DMS79 treated with DMSO at 0.1 percent for 48 hours (cell line): ENCODE measurements around the gene ZDHHC8.
"Not testable (repeated sequence)": the region's sequence is repeated elsewhere in the genome, so short reads cannot be mapped to it uniquely, and the experiment has no call there.

Source experiments
- DNase-seq: peaks from one replicate; lab custom pipeline; 2025; lab: John Stamatoyannopoulos, UW

ZDHHC8 gene

DNA sequence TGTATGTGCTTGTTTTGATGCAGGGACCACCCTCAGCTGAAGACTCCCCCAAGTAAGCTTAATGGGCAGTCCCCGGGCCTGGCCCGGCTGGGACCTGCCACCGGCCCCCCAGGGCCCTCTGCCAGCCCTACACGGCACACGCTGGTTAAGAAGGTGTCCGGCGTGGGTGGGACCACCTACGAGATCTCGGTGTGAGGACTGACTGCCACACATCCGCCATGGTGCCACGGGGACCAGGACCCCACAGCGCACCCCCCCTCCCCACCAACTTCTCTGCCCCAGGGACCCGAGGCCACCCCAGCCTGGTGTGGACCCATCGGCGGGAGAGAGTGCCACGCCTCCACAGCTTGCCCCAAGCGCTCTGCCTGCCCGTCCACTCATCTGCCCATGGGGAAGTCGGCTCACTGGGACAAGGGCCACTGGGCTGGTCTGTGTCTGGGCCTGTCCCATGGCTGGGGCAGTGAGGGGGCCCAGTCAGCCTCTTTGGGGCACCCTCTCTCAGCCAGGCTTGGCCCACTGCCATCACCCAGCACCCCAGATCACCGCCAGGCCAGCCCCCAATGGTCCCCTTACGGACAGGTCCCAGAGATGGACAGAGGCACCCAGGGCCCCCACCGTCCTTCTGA is 13.7 kb downstream of the ZDHHC8 start:
- DNase-seq: no peak

DNA sequence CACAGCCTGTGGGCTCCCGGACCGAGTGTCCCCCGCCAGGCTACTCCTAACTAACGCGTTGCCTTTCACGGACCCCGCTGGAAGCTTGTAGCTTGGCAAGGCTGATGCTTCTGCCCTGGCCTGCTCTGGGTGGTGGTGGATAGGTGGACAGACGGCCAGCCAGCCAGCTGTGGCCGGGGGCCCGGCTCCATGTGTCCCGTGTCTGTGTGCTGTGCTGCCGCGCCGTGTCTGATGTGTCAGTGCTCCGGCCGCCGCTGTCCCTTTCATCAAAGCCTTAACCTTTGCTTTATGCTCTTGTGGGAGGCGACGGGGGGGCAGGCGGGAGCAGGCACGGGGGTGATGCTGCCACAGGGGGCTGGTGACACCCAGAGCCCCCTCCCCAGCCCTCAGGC is 14.2 kb downstream of the ZDHHC8 start:
- no peak for DNase-seq

DNA sequence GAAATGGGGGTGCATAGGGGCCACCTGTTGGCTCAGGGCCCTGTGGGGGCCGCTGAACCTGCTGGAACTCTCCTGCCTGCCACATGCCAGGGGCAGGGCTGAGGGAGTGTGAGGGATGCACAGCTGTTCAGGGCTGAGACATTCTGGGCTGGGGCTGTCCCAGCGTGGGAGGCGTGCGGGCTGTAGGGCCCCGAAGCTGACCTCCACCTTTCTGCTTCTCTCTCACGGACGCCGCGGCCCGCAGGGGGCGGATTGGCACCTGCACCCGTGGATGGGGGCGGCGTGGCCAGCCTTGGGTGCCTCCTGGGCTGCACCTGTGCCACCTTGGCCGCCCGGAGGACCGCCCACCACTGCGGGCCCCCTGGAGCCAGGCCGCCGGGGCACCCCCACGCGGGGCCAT is 15.2 kb downstream of the ZDHHC8 start:
- no peak for DNase-seq

DNA sequence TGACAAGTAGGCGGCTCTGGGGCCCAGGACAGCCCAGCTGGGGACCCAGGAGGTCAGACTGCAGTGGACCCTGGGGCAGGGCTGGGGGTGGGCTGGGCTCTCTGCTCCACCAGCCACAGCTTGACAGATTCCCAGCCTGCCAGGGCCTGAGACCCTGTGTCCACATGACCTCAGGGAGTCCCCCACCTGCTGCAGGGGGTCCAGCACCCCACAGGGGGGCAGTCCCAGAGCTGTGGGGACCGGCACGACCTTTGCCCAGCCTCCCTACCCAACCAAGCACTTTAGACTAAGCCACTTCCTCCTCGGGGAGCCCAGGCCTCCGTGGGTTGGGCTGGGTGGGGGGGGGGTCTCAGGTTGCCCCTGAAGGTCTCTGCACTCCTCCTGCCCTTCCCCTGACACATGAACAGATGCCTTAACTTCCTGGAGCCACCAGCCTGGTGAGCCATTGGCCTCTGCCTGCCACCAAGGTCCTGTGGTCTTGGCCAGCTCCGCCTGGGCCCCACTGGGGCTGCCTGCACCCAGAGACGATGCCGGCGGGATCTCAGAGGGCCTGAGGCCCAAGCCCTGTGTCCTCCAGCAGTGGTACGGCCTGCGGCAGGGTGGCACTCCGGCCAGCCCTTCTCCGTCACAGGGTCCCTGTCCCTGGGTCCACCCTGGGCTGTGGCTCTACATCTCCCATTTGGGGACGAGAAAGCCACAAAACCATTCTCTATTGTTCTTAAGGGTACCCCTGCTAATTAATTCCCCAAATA is 15.8 kb downstream of the ZDHHC8 start:
- no peak for DNase-seq

DNA sequence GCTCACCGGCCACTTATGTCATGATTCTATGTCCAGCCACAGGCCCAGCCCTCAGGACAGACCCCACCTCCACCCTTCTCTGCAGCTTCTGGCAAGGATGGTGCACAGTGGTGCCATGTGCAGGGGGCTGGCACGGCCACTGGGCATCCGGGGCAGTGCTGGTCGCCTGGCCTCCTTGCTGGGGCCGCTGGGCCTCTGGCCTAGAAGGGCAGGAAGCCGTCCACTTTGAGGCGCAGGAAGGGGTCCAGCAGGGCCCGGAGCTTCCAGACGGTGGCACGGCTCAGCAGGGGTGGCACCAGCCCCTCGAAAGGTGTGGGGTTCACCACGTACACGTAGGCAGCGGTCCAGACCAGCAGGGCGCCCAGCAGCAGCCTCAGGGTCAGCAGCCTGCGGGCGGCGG is 16.8 kb downstream of the ZDHHC8 start:
- DNase-seq: no peak

DNA sequence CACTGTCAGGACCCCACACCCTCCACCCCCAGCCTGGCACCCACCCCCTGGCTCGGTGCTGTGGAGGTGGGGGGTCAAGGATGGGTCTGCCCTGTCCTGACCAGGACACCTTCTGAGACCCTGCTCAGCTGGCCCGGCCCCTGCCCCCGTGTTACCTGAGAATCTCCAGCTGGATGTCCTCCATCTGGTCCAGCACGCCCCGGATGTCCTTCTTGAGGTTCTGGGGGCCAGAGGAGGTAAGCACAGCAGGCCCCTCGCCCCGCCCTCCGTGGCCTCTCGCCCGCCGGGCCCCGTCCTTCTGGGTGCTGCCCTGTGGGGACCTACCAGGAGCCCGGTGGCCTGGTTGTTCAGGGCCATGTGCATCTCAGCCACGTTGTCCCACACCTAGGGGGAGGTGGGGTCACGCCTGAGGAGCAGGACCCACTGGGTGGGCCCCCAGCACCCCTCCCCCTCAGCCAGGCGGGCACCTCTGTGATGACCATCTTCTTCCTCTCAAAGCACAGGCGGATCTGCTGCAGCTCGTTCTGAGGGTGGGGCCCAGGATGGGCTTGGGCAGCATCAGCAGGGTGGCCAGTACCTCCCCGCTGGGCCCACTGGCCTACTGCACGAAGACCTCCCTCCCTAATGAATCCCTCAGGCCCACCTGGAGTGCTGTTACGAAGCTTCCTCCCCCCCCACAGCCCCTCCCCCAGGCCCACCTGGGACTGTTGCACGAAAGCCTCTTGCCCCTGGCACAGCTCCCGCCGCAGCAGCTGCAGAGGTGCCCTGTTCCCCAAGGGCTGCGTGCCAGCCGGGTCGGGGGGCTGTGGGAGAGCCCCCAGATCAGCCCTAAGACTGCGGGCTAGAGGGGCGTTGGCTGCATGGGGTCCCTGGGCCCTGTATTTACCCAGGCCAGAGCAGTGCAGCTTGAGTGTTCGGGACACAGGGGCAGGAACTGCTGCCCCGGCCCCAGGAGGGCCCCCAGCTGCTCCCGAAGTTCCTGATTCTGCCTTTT is 17.9 kb downstream of the ZDHHC8 start:
- no peak for DNase-seq

DNA sequence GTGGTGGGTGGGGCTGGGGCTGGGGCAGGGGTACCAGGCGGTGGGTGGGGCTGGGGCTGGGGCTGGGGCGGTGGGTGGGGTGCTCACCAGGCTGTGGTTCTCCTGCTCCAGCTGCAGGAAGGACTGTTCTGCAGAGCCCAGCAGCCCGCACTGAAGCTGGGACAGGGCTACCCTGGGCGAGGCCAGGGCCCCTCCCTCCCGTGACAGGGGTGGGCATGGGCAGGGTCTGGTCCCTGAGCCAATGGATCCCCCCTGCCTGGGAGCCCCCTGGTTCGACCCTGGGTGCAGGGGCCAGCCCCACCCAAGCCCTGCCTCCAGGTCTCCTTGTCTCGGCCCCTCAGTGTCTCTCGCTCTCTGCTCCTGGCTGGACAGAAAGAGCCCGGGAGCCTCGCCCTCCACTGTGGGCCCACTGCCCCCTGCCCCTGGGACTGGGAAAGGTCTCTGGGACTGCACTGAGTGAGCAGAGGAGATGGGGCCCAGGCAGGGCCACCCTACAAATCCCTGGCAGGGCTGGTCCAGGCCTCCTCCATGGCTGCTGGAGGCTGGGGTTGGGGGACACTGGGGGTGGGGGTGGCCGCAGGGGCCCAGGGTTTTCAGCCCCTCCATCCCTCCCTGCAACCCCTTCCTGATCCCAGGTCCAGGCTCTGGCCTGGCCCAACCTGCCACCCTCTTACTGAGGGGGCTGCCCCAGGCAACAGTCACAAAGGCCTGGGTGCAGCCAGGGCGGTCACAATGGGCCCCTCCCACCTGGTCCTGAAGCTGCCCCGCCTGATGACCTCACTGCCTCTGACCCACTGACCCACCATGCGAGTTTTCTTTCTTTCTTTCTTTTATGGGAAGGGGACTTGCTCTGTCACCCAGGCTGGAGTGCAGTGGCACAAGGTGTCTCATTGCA is 19.0 kb downstream of the ZDHHC8 start, which contains the start of gene CCDC188:
Gene CCDC188 (minus strand): TSS at position 675 of the 895 bp plus-strand sequence. CDS start 69 bp downstream, at position 606.
- DNase-seq: no peak

DNA sequence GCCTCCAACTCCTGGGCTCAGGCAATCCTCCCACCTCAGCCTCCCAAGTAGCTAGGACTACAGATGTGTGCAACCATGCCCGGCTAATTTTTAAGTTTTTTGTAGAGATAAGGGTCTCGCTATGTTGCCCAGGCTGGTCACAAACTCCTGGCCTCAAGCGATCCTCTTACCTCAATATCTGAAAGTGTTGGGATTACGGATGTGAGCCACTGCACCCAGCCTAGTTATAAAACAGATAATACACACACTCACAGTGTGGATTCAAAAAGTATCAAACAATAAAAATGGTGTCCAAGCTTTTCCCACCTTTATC is 19.6 kb downstream of the ZDHHC8 start:
- DNase-seq: no peak

DNA sequence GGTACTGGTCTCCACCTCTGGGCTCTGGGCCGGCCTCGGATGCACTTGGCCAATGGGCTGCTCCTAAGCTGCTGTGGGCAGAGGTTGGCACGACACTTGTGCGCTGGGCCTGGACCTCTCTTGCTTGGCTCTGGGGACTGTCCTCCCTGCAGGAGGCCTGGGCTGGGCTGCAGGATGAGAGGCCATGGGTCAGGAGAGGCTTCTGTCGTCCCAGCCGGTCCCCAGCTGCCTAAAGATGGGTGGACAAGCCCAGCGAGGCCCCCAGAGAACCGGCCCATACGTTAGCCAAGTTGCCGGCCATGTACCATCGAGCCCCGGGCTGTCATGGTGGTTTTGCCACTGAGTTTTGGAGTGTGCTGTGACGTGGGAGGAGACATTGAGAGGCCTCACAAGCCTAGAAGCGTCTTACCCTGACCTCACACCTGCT is 20.9 kb downstream of the ZDHHC8 start:
- DNase-seq: no peak

DNA sequence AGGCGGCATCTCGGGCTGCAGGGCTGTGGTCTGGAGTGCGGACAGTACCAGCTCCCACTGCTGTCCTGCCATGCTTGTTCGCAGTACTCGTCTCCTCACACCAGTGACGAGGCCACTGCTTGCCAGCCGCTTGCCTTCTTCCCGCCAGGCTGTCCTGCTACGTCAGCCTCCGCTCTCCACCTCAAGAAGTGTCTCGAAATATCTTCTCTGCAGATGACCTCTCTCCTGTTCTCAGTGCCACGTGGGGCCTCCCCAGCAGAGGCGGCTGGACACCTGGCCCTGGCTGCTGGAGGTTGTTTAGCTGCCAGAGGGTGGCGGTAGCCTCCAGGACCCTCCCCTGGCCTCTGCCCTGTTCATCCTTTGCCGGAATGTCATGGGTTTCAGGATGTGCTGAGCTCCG is 22.3 kb downstream of the ZDHHC8 start:
- no peak for DNase-seq

DNA sequence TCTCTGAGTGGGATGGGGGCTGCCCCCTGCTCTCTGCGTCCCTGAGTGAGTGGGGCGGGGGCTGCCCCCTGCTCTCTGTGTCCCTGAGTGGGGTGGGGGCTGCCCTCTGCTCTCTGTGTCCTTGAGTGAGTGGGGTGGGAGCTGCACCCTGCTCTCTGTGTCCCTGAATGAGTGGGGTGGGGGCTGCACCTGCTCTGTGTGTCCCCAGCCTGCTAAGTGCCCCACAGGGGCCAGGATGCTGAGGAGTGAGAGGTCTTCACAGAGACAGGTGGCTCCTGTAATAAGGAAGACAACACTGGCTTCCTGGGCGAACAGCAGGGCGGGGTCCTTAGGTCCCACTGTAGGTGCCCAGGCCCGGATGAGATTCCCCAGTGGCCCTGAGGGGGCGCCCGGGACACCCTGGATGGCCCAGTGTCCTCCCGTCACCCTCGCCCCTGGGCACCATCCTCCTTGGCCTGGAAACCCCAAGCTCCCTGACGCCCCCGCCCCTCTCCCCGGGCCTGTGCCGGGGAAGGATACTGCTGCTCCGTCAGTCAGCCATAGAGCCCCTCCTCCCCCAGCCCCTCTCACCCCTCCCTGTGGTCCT is 23.1 kb downstream of the ZDHHC8 start:
- DNase-seq: no peak

DNA sequence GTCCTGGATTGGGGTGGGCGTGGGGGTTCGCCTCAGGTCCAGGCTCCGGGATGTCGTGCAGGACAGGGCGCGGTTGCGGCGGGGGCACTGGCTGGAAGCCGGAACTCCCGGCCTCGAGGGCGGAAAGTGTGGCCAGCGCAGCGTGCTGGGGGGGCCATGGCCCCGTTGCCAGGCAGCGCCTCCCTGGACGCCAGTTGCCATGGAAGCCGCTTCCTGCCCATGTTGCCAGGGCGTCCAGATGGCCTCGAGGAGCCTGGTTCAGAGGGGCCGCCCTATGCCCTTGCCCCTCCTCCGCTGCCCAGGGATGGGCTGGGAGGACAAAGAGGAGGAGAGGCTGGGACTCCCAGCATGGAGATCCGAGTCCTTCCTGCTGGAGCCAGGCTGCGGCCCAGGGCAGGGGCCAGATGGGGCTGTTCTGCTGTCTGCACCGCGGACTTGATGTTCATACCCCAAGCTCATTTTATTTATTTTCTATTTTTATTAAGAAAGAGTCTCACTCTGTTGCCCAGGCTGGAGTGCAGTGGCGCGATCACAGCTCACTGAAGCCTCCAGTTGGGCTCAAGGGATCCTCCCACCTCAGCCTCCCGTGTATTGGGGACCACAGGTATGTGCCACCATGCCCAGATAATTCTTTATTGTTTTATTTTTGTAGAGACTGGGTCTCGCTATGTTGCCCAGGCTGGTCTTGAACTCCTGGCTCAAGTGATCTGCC is 23.9 kb downstream of the ZDHHC8 start:
- DNase-seq: peak; percentile 49

DNA sequence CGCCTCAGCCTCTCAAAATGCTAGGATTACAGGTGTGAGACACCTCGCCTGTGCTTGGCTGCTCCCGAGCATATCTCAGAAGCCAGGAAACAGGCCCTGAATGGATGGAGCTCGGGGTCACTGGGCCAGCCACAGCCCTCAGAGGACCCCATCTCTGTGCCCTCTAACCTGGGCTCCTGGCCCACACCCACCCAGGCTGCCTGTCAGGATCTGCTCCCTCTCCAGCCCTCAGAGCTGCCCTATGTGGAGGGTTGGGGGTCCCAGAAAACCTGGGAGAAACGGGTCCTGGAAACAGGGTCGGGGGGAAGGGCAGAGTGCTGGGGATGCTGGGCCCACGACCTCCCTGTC is 24.4 kb downstream of the ZDHHC8 start:
- DNase-seq: no peak

DNA sequence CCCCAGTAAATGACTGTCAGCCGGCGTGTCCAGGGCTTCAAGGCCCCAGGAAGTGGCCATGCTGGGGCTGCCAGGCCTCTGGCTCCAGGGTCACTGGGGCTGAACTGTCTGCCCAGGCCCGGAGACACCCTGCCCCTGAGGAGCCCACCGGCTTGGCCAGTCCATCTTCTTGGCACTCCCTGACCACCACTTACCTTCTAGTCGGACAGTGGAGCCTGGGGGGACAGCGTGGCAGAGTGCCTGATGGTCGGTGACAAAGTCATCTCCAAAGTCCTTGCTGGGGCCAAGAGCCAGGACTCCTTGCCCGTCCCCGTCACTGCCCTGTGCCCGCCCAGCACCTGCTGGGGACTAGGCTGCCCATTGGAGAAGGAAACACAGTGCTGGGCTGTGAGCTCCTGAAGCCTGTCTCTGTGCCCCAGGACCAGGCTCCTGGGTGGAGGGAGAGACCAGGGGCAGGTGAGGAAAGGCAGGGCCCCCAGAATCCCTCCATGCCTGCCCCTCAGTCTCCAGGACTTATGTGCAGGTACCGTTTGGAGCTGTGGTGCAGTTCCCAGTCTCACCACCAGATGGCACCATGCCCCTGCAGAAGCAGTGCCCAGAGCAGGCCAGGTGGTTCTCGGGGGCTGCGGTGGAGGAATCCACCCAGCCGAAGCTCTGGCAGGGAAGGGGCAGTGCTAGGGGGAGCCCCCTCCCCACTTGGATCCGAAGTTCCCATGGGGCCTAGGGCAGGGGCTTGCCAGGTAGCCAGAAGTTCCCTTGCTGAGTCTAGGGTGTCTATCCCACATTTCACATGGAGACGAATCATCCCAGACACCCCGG is 25.2 kb downstream of the ZDHHC8 start:
- peak; percentile 26 for DNase-seq

DNA sequence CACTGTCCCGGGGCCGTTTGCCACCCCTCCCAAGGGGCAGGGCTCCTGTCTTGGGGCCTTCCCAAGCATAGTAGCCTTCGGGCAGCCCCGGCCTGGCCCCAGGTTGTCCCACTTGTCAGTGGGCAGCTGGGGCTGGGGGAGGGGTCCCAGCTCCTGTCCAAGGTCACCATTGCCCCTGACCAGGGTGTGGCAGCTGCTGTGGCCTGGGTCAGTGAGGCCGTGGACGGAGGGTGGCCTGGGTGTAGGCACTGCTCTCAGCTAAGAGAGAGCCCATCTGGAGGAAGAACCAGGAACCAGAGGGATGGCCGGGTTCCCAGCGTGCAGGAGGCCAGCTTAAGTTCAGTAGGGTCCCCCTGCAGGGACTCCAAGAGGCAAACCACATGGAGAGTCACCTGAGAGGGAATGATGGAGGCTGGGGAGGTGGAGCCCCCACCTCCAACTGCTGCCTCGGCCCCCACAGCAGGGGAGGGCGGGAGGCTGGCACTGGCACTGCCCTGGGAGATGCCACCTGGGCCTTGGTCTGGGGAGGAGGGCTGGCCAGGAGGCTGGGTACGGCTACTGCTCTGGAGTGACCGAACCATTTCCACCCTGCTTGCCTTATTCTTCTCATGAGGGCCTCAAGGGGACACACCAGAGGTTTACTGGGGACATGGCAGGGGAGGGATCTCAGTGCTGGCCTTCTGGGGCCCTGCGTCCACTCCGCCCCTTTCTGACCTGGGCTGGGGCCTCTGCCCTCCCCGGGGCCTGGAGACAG is 26.0 kb downstream of the ZDHHC8 start:
- no peak for DNase-seq

DNA sequence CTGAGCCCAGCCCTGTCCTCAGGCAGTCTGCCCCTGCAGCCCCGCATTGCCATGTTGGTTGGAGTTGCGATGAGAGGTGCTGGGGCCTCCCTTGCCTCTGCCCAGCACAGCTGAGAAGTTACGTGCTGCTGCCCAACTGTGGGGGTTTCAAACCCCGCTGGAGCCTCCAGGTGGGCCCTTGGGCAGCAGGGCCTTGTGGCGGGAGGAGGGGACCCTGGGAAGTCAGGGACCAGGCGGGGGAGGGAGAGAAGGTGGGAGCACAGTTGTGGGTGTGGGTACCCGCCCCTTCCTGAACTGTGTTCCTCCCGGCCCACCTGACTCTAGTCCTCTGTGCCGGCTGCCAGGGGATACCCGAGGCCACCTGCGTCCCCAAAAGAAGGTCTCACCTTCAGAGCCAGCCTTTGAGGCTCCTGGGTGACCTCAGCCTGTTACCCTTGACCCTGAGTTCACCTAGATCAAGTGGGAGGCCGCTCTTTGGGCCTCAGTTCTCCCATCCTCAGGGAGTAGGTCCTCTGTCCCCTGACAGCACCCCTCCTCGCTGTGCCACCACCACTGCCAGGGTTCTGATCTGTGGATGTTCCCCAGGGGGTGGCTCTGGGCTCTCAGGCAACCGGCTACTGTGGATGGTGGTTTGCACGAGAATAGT is 26.9 kb downstream of the ZDHHC8 start:
- no peak for DNase-seq

DNA sequence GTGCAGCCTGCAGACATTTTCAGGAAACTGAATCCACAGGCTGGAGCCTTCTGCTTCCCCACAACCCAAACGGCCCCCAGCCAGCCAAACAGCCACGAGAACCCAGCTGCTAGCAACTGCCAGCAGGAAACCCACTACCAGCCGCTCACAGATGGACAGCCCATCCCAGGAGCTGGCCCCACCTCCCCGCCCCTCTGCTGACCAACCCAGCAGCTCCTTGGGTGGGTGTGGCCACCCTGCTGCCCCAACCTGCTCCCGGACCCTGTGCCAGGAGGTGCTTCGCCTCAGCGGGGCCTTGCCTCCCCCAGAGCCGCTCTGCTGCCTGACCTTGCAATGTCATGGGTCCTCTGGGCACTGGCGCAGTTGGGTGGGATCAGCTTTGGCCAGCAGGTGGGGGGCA is 27.5 kb downstream of the ZDHHC8 start:
- no peak for DNase-seq

DNA sequence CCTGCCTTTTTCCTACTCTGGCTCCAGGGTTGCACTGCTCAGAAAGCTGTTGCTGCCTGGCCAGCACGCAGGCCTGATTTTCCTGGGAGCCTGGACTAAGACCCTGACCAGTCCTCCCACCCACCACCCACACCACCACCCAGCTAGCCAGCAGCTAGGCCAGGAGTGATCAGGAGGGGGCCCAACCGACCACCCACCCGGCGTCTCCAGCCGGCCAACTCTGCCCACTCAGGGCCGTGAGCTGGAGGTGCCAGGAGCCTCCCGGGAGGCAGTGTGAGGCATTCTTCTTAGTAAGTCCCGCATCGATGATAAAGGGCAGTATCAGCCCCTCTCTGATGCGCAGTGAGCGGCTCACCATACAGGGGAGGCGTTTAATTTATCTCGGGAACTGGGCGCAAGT is 27.9 kb downstream of the ZDHHC8 start:
- not testable (repeated sequence) for DNase-seq

DNA sequence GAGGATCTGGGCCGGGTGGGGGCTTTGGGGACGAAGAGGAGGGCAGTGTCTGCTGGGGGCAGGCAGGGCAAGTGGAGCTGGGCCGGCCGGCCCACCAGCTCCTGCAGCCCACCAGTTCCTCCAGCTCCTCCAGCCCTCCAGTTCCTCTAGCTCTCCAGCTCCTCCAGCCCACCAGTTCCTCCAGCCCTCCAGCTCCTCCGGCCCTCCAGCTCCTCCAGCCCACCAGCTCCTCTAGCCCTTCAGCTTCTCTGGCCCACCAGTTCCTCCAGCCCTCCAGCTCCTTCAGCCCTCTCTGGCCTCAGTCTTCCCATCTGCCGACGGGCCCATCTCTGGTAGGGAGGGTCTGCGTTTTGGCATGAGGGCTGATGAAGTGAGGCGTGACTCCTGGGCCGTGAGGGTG is 28.4 kb downstream of the ZDHHC8 start:
- DNase-seq: no peak
